HG02759 (cell line): Measurements from ENCODE around the gene RPP30.

Experiments
- ATAC-seq: cut with Tn5 transposase; IDR thresholded peaks from one replicate; pipeline ENCODE4 v1.9.1; 2021; ENCODE audit warnings: mild to moderate bottlenecking, moderate library complexity; ENCODE audit not compliant: unreplicated experiment

The RPP30 gene

DNA sequence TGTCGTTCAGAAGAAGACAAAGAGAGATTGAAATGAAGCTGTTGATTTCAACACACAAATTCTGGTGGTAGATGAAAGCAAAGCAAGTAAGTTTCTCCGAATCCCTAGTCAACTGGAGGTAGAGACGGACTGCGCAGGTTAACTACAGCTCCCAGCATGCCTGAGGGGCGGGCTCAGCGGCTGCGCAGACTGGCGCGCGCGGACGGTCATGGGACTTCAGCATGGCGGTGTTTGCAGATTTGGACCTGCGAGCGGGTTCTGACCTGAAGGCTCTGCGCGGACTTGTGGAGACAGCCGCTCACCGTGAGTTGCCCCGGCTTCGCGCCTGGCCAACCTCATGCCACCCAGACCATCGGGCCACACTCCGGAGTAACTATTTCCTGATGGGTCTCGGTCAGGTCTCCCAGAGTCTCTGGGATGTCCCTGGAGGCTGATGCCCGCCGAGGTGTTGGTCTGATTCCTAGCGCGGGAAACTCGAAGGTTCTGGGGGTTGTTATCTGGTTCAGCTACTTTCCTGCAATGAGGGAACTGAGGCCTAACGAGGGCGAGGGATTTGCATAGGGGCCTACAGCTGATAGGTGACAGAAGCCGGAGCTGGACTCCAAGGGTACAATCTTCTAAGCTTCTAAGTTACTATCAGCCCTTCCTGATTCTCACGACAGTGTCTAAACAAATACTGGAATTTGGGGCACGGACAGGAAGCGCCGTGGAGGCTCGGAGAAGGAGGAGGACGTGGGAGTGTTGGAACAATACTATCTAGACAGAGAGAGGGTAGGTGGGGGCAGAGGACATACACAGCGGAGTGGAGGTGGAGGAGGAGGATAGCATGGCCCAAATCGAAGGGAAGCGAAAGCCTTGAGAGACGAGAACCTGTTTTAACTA lies at the start of gene RPP30:
Gene RPP30 (plus strand): TSS at position 209 of the 882 bp plus-strand sequence. CDS start 13 bp downstream, at position 222.
- ATAC-seq = peak; percentile 99

GRCh38 chr10:90822508-90822907 lies 49.3 kb upstream of the RPP30 start:
- no peak for ATAC-seq

DNA sequence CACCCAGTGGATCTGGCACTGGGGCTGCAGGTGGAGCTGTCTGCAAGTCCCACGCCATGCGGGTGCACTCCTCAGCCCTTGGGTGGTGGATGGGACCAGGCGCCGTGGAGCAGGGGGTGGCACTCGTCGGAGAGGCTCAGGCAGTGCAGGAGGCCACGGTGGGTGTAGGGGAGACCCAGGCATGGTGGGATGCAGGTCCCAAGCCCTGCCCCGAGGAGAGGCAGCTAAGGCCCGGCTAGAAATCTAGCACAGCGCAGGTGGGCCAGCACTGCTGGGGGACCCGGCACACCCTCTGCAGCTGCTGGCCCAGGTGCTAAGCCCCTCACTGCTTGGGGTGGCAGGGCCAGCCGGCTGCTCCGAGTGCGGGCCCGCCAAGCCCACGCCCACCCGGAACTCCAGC lies 39.7 kb upstream of the RPP30 start:
- ATAC-seq = no peak

- no peak for ATAC-seq
These were observed 37.4 kb upstream of the RPP30 start for GRCh38 chr10:90834326-90834725.

DNA sequence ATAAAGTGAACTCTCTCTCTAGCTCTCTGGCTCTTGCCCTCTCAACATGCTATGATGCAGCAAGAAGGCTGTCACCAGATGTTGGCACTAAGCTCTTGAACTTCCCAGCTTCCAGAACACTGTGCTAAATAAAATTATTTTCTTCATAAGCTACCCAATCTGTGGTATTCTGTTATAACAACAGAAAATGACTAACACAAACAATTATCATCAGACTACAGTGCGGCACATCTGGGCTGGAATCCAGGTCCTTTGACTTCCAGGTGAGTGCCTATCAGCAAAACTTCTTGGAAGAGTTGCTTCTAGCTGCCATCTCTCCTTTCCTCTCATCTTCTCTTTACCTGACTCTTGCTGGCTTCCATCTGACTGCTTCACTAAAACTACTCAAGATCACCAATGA lies 34.3 kb upstream of the RPP30 start:
- ATAC-seq = no peak

GRCh38 chr10:90842725-90843124 lies 29.0 kb upstream of the RPP30 start:
- ATAC-seq = no peak

- no peak for ATAC-seq
These were observed 26.0 kb upstream of the RPP30 start for GRCh38 chr10:90845726-90846125.

DNA sequence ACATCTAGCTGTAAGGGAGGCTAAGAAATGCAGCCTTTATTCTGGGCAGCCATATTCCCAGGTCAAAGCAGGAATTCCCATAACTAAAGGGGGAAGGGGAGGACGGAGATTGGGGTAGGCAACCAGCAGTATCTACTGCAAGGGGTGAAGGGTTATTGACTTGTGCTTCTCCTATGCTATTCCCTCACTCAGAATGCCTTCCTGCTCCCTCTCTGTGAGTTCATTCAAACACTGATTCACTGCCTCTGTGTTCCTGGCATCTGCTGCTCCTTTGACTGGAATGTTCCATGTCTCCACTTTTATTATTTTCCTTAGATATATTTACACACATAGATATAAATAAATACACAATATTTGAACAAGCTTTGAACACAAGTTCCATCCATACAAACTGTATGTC lies 25.0 kb upstream of the RPP30 start:
- ATAC-seq = no peak

- no peak for ATAC-seq
These were observed 24.3 kb upstream of the RPP30 start for GRCh38 chr10:90847436-90847835.

- no peak for ATAC-seq
These were observed 21.6 kb upstream of the RPP30 start for GRCh38 chr10:90849956-90850749.

GRCh38 chr10:90855126-90855525 lies 16.6 kb upstream of the RPP30 start:
- ATAC-seq = no peak

GRCh38 chr10:90856261-90856660 lies 15.5 kb upstream of the RPP30 start:
- no peak for ATAC-seq

DNA sequence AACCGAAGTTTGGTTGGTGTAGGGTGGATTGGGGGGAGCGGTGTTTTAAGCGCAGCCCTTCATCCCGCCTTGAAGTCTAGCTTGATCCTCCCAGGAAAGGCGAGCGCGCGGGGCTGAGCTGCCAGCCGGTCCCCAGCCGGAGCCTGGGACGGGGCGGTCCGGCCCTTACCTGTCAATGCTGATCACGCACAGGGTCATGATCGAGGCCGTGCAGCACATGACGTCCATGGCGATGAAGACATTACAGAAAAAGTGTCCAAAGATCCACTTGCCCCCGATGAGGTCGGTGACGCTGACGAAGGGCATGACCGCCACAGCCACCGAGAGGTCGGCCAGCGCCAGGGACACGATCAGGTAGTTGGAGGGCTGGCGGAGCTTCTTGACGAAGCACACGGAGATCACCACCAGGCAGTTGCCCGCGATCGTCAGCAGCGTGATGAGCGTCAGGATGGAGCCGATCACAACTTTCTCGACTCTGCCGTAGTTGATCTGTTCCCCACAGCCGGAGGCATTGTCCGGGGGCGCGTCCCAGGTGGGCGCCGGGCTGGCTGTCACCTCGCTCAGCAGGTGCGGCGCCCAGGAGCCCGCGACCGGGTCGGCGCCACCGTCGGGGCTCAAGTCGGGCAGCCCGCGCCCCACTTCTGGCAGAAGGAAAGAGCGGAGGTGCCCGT lies 14.7 kb upstream of the RPP30 start:
- no peak for ATAC-seq

DNA sequence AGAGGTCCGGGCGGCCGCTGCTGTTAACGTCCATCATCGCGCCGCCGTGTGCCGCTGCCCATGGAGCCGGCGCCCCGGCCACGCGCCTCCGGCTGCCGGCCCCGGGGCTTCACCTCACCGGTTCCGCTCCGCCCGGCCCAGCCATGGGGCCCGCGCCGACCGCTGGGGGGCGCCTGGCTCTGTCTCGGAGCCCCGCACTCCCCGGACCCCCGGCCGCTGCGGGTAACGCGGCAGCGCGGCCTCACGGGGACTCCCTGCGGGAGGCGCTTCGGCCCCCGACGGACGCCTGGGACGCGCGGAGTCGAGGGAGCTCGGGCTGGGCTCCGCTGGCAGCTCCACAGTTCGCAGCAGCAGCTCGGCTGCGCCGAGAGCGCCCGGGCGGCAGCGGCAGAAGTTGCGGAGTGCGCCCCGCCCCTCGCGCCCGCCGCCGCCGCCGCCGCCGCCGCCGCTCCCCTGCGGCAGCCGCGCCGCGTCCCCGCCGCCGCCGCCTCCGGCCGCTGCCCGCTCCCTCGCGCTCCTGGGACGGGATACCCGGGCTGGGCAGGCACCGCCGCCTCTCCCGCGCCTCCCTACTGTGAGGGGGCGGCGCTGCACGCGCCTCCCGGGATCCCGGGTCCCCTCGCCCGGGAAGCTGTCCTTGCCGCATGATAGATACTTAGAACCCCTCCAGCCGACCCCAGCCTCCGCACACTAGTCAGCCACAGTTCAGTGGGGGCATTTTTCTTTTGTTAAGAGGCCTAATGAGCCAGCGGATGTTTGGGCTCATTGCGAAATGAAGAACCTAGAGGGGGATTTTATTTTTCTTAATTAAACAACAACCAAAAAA lies 13.9 kb upstream of the RPP30 start, which contains the start of gene HTR7:
Gene HTR7 (minus strand): TSS at position 405 of the 826 bp plus-strand sequence. CDS start 368 bp downstream, at position 37.
- ATAC-seq = peak; percentile 87

GRCh38 chr10:90858461-90858968 lies 13.3 kb upstream of the RPP30 start:
- ATAC-seq = no peak

DNA sequence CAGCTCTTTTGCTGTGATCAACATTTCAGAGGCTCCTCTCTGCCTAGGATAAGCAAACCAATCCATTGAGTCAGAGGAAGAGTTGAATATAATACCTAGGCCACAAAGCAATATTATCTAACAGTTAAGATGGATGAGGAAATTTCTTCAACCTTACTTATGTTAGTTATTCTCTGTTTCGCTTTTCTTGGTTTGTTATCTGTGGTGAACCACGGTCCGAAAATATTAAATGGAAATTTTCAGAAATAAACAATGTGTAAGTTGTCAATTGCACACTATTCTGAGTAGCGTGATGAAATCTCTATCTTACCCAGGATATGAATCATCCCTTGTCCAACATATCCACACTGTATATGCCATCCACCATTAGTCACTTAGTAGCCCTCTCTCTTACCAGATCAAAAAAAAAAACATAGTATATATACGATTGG lies 12.4 kb upstream of the RPP30 start:
- ATAC-seq = no peak

GRCh38 chr10:90860790-90861189 lies 11.0 kb upstream of the RPP30 start:
- ATAC-seq = no peak

GRCh38 chr10:90862908-90863514 lies 8.8 kb upstream of the RPP30 start:
- no peak for ATAC-seq

GRCh38 chr10:90865401-90865800 lies 6.4 kb upstream of the RPP30 start:
- no peak for ATAC-seq
